ENCODE data around the gene CASS4. TPM values are rescaled to one million over a fixed set of nuclear protein-coding genes. Genes with fewer than 3 reads are reported as not detected.
"Not testable (repeated sequence)": the region's sequence is repeated elsewhere in the genome, so short reads cannot be mapped to it uniquely, and the experiment has no call there.

The CASS4 gene
- total RNA-seq, 1 experiment from 2014 or later = 0.13 TPM

GRCh38 chr20:56403465-56403864, 8.6 kb upstream of the CASS4 start (continued):
- TF ChIP-seq ZBTB43 (CRISPR knock-in tag; IDR thresholded peaks at IDR 0.05) = no peak
- TF ChIP-seq, protein P1, sequence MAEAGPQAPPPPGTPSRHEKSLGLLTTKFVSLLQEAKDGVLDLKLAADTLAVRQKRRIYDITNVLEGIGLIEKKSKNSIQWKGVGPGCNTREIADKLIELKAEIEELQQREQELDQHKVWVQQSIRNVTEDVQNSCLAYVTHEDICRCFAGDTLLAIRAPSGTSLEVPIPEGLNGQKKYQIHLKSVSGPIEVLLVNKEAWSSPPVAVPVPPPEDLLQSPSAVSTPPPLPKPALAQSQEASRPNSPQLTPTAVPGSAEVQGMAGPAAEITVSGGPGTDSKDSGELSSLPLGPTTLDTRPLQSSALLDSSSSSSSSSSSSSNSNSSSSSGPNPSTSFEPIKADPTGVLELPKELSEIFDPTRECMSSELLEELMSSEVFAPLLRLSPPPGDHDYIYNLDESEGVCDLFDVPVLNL (CRISPR knock-in tag; IDR thresholded peaks at IDR 0.05; ENCODE audit: borderline replicate concordance, low read depth) = no peak
- TF ChIP-seq SMAD4 (CRISPR knock-in tag; IDR thresholded peaks at IDR 0.05) = no peak
- no peak for TF ChIP-seq TEAD1 (CRISPR knock-in tag; IDR thresholded peaks at IDR 0.05)
- no peak for TF ChIP-seq NFE2L1 (CRISPR knock-in tag; IDR thresholded peaks at IDR 0.05)

GRCh38 chr20:56405356-56405755, 6.7 kb upstream of the CASS4 start:
- DNase-seq (ENCODE audit: low spot score); H3K27me3 Mint-ChIP-seq (ENCODE audit: low read depth); H3K4me3 Mint-ChIP-seq; POLR2A ChIA-PET; H3K4me1 Mint-ChIP-seq; ATAC-seq; CTCF ChIA-PET; H3K9me3 Mint-ChIP-seq; H3K27ac Mint-ChIP-seq: not testable (repeated sequence)
- H3K36me3 Mint-ChIP-seq = peaks cover 60% of the 10 kb centered on the region

DNA sequence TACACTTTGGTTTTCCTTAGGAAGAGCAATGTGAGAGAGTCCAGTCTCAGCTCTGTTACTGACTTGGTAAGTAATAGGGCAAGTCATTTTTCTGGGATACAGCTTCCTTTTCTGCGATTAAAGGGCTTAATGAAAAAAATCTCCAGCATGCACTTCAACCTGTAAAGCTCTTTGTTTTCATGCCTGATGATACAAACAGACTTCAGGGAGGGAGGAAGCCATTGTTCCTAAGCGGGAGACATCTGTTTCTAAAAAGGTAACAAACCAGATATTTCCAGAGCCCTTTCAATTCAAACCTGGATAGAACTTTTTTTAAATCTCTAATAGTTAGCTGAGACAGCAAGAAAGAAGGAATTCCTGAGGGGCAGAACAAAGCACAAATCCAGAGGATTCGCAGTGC, 5.2 kb upstream of the CASS4 start:
- no peaks in the 10 kb centered on the region for H3K9me3 Mint-ChIP-seq
- H3K27me3 Mint-ChIP-seq (ENCODE audit: low read depth) = no peaks in the 10 kb centered on the region
- H3K36me3 Mint-ChIP-seq = peaks cover 46% of the 10 kb centered on the region
- ATAC-seq (no peak), DNase-seq (ENCODE audit: low spot score) (no peak)
- no peak overlapping the region for H3K4me3 Mint-ChIP-seq
- no peak overlapping the region for H3K27ac Mint-ChIP-seq
- ChIA-PET CTCF (no interaction called here), POLR2A (no interaction called here)
- no peaks in the 10 kb centered on the region for H3K4me1 Mint-ChIP-seq
- TF ChIP-seq KAT7 (CRISPR knock-in tag; IDR thresholded peaks at IDR 0.05; ENCODE audit: borderline replicate concordance) (no peak), ZNF671 (CRISPR knock-in tag; IDR thresholded peaks at IDR 0.05) (no peak), PRRX2 (CRISPR knock-in tag; IDR thresholded peaks at IDR 0.05) (no peak), IRF1 (CRISPR knock-in tag; IDR thresholded peaks at IDR 0.05) (no peak), EMX1 (CRISPR knock-in tag; IDR thresholded peaks at IDR 0.05) (no peak), SP1 (CRISPR knock-in tag; conservative IDR thresholded peaks at IDR 0.05) (no peak), NFATC4 (CRISPR knock-in tag; IDR thresholded peaks at IDR 0.05) (no peak), FOXP1 (CRISPR knock-in tag; IDR thresholded peaks at IDR 0.05; ENCODE audit: borderline replicate concordance) (no peak), USF2 (CRISPR knock-in tag; IDR thresholded peaks at IDR 0.05) (no peak), ATF1 (CRISPR knock-in tag; IDR thresholded peaks at IDR 0.05) (no peak), IRF2 (CRISPR knock-in tag; IDR thresholded peaks at IDR 0.05; ENCODE audit: borderline replicate concordance, low read depth) (no peak), TCF7 (CRISPR knock-in tag; IDR thresholded peaks at IDR 0.05; ENCODE audit: low read depth) (no peak)
- TF ChIP-seq, protein P2, sequence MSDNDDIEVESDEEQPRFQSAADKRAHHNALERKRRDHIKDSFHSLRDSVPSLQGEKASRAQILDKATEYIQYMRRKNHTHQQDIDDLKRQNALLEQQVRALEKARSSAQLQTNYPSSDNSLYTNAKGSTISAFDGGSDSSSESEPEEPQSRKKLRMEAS (CRISPR knock-in tag; IDR thresholded peaks at IDR 0.05) = no peak
- TF ChIP-seq, protein P3, sequence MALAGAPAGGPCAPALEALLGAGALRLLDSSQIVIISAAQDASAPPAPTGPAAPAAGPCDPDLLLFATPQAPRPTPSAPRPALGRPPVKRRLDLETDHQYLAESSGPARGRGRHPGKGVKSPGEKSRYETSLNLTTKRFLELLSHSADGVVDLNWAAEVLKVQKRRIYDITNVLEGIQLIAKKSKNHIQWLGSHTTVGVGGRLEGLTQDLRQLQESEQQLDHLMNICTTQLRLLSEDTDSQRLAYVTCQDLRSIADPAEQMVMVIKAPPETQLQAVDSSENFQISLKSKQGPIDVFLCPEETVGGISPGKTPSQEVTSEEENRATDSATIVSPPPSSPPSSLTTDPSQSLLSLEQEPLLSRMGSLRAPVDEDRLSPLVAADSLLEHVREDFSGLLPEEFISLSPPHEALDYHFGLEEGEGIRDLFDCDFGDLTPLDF (CRISPR knock-in tag; IDR thresholded peaks at IDR 0.05) = no peak
- TF ChIP-seq, protein P4, sequence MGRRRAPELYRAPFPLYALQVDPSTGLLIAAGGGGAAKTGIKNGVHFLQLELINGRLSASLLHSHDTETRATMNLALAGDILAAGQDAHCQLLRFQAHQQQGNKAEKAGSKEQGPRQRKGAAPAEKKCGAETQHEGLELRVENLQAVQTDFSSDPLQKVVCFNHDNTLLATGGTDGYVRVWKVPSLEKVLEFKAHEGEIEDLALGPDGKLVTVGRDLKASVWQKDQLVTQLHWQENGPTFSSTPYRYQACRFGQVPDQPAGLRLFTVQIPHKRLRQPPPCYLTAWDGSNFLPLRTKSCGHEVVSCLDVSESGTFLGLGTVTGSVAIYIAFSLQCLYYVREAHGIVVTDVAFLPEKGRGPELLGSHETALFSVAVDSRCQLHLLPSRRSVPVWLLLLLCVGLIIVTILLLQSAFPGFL (CRISPR knock-in tag; IDR thresholded peaks at IDR 0.05; ENCODE audit: borderline replicate concordance) = no peak
- TF ChIP-seq, protein P5, sequence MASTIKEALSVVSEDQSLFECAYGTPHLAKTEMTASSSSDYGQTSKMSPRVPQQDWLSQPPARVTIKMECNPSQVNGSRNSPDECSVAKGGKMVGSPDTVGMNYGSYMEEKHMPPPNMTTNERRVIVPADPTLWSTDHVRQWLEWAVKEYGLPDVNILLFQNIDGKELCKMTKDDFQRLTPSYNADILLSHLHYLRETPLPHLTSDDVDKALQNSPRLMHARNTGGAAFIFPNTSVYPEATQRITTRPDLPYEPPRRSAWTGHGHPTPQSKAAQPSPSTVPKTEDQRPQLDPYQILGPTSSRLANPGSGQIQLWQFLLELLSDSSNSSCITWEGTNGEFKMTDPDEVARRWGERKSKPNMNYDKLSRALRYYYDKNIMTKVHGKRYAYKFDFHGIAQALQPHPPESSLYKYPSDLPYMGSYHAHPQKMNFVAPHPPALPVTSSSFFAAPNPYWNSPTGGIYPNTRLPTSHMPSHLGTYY (CRISPR knock-in tag; IDR thresholded peaks at IDR 0.05) = no peak
- TF ChIP-seq, protein P6, sequence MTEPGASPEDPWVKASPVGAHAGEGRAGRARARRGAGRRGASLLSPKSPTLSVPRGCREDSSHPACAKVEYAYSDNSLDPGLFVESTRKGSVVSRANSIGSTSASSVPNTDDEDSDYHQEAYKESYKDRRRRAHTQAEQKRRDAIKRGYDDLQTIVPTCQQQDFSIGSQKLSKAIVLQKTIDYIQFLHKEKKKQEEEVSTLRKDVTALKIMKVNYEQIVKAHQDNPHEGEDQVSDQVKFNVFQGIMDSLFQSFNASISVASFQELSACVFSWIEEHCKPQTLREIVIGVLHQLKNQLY (CRISPR knock-in tag; IDR thresholded peaks at IDR 0.05) = no peak
